Eye (tissue), 1 donor: ENCODE data around the gene NPRL2.
"Not testable (repeated sequence)": the region's sequence is repeated elsewhere in the genome, so short reads cannot be mapped to it uniquely, and the experiment has no call there.

ENCODE experiments used
- DNase-seq: peaks from one replicate; pipeline ENCODE4 v3.0.0-alpha.2; 2015

Gene NPRL2

GRCh38 chr3:50326182-50326541, 24.4 kb downstream of the NPRL2 start:
- DNase-seq: no peak

GRCh38 chr3:50325497-50326181, 24.9 kb downstream of the NPRL2 start:
- DNase-seq: no peak

GRCh38 chr3:50325113-50325480, 25.5 kb downstream of the NPRL2 start:
- no peak for DNase-seq

- peak; percentile 86 for DNase-seq
Measured at GRCh38 chr3:50324351-50325112, 26.0 kb downstream of the NPRL2 start.

GRCh38 chr3:50323614-50324199, 26.9 kb downstream of the NPRL2 start:
- no peak for DNase-seq

- no peak for DNase-seq
Measured at GRCh38 chr3:50323092-50323600, 27.4 kb downstream of the NPRL2 start.

- peak; percentile 32 for DNase-seq
Measured at GRCh38 chr3:50322386-50323091, 28.0 kb downstream of the NPRL2 start, which contains the start of gene HYAL2. TSS of gene HYAL2 (minus strand) at chr3:50322745. CDS start at chr3:50320489, 2,256 bp downstream.

- no peak for DNase-seq
Measured at GRCh38 chr3:50322115-50322385, 28.5 kb downstream of the NPRL2 start.

- peak; percentile 97 for DNase-seq
Measured at GRCh38 chr3:50321336-50322114, 29.1 kb downstream of the NPRL2 start.

- peak; percentile 94 for DNase-seq
Measured at GRCh38 chr3:50320853-50321335, 29.7 kb downstream of the NPRL2 start.

GRCh38 chr3:50319894-50320625, 30.5 kb downstream of the NPRL2 start:
- no peak for DNase-seq

- no peak for DNase-seq
Measured at GRCh38 chr3:50319181-50319893, 31.2 kb downstream of the NPRL2 start.

- DNase-seq: no peak
Measured at GRCh38 chr3:50318615-50319014, 32.0 kb downstream of the NPRL2 start.

- DNase-seq: no peak
Measured at GRCh38 chr3:50318163-50318562, 32.4 kb downstream of the NPRL2 start.

- DNase-seq: no peak
Measured at GRCh38 chr3:50317300-50317699, 33.3 kb downstream of the NPRL2 start.

GRCh38 chr3:50316657-50317242, 33.8 kb downstream of the NPRL2 start:
- peak; percentile 65 for DNase-seq

- no peak for DNase-seq
Measured at GRCh38 chr3:50314816-50315215, 35.8 kb downstream of the NPRL2 start.

GRCh38 chr3:50314342-50314741, 36.2 kb downstream of the NPRL2 start:
- no peak for DNase-seq

GRCh38 chr3:50312041-50312440, 38.5 kb downstream of the NPRL2 start:
- DNase-seq: not testable (repeated sequence)

- DNase-seq: no peak
Measured at GRCh38 chr3:50304601-50305000, 46.0 kb downstream of the NPRL2 start.
